GM19240 (cell line): Measurements from ENCODE around the gene EDN1.

Experiments
- DNase-seq: peaks from one replicate; pipeline ENCODE4 v3.0.0; 2011; ENCODE audit warnings: low spot score; ENCODE audit not compliant: insufficient read length

Gene EDN1

GRCh38 chr6:12289933-12290820 is at the start of gene EDN1:
EDN1 (plus strand) TSS chr6:12290361; CDS start chr6:12290630, 269 bp downstream.
- DNase-seq = peak; percentile 33

- DNase-seq = no peak
Observed at GRCh38 chr6:12241493-12242175, 48.5 kb upstream of the EDN1 start.

GRCh38 chr6:12243169-12243568 is 47.0 kb upstream of the EDN1 start:
- DNase-seq = no peak

- no peak for DNase-seq
Observed at GRCh38 chr6:12245360-12245759, 44.8 kb upstream of the EDN1 start.

GRCh38 chr6:12245763-12246718 is 44.1 kb upstream of the EDN1 start:
- no peak for DNase-seq

- DNase-seq = no peak
Observed at GRCh38 chr6:12246900-12247299, 43.3 kb upstream of the EDN1 start.

DNA sequence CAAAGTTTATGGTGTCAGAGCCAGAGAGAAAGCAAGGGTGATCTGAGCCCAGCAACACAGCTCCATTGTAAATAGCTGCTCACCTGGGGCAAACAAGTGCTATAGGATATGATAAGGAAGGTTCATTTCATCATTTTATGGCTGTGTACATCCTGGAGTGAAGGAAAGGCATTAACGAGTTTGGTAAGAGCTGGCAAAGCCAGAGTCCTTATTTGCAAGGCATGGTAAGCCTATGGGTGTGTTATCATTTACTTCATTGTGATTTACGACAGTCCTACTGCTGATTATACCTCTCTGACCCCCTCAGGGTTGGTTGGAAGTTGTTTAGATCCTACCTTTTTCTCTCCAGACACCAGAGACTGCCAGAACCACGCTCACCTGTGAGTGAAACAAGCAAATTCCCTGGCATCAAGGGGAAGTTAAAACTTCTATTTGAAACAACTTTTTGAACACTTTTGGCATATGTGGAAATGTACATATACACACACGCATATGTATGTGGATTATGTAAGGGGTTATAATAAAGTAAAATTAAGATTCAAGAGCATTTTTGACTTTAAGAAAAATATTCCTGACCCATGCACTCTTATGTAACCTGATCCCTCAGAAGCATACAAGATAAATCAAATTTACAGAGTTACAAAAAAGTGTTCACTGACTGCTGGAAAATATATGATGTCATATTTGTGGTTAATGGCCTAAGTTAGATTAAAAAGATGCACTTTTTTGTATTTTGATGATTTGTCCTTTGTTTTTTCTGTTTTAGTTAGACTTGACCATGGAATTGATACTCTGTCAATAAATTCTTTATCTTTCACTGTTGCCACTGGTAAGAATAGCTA is 40.4 kb upstream of the EDN1 start:
- no peak for DNase-seq

DNA sequence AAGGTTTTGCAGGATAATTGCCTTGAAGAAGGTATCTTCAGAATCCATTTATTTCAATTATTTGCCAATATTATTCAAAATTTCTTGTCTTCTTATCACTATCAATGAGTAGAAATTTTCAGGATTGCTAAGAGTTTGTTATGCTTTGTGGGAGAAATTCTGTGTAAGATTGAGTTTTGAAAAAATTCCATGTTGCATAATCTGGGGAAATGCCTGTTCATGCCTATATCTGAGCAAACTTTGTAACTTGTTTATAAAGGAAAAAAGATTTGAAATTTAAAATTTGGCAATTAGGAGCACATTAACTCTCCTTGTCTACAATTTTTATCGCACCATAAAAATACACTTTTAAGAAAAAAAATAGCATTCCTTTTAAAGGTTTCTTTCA is 39.8 kb upstream of the EDN1 start:
- DNase-seq = no peak

- DNase-seq = no peak
Observed at GRCh38 chr6:12254210-12254609, 36.0 kb upstream of the EDN1 start.

GRCh38 chr6:12258191-12258590 is 32.0 kb upstream of the EDN1 start:
- DNase-seq = no peak

DNA sequence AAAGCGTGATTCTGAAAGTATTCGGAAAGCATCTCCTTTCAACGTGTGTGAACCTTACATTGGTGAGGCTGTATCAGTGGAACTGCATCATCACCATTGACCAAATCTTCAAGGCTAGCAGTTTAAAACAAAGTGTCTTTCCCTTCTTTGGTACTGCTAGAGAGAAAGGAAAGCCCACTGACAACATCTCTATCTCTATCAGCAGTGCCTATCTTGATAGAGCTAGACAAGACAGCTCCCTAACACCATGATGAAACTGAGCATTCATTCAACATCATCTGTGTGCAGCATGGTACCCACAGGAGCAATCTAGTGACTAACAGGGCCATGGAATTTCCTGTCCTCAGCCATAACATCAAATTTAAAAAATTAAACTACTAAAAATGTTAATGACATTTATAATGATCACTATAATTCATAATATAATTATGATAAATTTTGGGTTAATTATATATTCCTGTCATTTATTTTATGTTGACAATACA is 31.5 kb upstream of the EDN1 start:
- no peak for DNase-seq

DNA sequence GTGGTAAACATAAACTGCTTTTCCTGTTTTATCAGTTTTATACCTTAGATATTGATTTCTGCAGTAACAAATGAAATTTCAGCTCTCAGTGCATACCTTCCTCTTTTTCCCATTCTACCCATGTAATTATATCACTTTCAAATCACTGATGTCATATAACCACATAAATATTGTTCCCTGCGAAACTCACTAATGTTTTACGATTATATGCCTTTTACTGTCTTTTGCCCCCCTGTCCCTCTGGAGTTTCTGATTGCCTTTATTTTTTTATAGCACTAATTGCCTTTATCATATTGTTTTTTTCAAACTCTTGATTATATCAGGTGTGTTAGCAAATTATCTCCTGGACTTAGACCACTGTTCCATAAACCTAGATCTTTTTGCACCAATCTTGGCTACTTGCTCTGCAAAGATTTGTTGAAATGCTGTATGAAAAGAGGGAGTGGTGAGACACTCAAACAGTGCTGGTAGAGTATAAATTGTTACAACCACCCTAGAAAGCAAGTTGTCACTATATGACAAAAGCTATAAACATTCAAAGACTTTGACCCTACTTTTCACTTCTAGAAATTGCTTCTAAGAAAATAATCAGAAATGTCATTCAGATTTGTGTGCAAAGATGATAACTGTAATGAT is 29.6 kb upstream of the EDN1 start:
- DNase-seq = no peak

GRCh38 chr6:12261502-12261901 is 28.7 kb upstream of the EDN1 start:
- no peak for DNase-seq

- DNase-seq = no peak
Observed at GRCh38 chr6:12262236-12263061, 27.7 kb upstream of the EDN1 start.

- DNase-seq = no peak
Observed at GRCh38 chr6:12263403-12263802, 26.8 kb upstream of the EDN1 start.

DNA sequence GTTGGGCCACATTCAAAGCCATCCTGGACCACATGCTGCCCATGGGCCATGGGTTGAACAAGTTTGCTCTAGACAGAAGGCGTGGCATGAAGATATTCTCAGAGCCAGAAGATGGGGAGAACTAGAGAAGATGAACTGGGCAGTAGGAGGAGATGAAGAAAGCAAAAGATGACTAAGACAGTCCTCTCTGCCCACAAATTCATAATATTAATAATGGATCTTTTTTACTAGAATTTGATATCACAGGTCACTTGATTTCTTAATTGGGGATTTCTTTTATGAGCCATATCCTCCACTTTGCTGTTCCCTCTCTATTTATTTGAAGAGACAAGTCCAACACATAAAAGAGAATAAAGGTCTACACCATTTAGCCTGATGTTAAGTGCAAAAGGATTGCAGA is 25.5 kb upstream of the EDN1 start:
- DNase-seq = no peak

- no peak for DNase-seq
Observed at GRCh38 chr6:12265296-12265695, 24.9 kb upstream of the EDN1 start.

- DNase-seq = no peak
Observed at GRCh38 chr6:12265791-12266190, 24.4 kb upstream of the EDN1 start.

- DNase-seq = no peak
Observed at GRCh38 chr6:12266571-12266970, 23.6 kb upstream of the EDN1 start.
